Nucleus accumbens (tissue), 56 donors: Measurements from ENCODE around the gene GAB3.
"Not testable (repeated sequence)": the region's sequence is repeated elsewhere in the genome, so short reads cannot be mapped to it uniquely, and the experiment has no call there.

Source experiments
- DNase-seq, 56 donors: peaks; one replicate each; lab custom pipeline; 2025; lab: John Stamatoyannopoulos, UW

The GAB3 gene

GRCh38 chrX:154660541-154660940 is 90.3 kb downstream of the GAB3 start:
- DNase-seq: no peak

- DNase-seq: no peak
These were observed 91.9 kb downstream of the GAB3 start for GRCh38 chrX:154658957-154659356.

DNA sequence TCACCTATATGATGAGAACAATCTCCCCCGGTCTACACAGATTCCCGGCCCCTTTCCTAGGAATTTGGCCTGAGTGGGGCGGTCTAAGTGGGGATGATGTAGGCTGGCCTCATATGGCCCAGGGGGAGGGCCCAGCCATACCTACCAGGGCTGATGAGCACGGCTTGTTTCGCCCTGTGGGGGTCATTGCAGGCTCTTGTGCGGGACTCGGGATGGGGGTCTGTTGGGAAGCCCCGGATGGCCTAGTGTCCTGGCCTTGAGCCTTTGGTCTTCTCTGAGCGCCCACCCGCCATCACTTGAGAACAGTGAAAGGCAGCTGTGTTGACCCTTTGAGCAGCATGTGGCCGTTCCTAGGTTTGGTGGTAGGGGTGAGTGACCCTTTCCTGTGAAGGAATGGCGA is 92.7 kb downstream of the GAB3 start:
- no peak for DNase-seq

GRCh38 chrX:154657226-154657805 is 93.6 kb downstream of the GAB3 start:
- DNase-seq: no peak

- DNase-seq: no peak
These were observed 95.1 kb downstream of the GAB3 start for GRCh38 chrX:154655786-154656185.

GRCh38 chrX:154655346-154655745 is 95.5 kb downstream of the GAB3 start:
- no peak for DNase-seq

- no peak for DNase-seq
These were observed 96.0 kb downstream of the GAB3 start for GRCh38 chrX:154654925-154655324.

- DNase-seq: no peak
These were observed 96.5 kb downstream of the GAB3 start for GRCh38 chrX:154654372-154654771.

GRCh38 chrX:154653413-154653812 is 97.5 kb downstream of the GAB3 start, which contains the start of gene CTAG2:
Gene CTAG2, minus strand, starts transcription at chrX:154653579. Its CDS starts 64 bp downstream, at chrX:154653515.
- DNase-seq: not testable (repeated sequence)

- DNase-seq: no peak
These were observed 97.9 kb downstream of the GAB3 start for GRCh38 chrX:154653048-154653401.

- DNase-seq: no peak
These were observed 98.4 kb downstream of the GAB3 start for GRCh38 chrX:154652311-154653047.

DNA sequence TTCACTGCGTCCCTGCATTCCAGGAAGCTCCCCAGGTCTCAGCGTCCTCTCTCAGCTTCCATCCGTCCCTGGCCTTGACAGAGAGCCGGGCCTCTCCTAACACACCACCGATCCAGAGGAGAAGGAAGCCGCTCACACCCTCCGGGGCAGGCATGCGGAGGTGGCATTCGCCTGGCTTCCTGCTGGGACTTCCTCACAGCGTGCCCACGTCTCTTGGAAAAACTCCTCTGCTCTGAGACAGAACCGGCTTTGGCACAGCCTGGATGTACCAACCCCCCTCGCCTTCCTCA is 100.7 kb downstream of the GAB3 start:
- DNase-seq: no peak

GRCh38 chrX:154649503-154650220 is 101.2 kb downstream of the GAB3 start:
- DNase-seq: no peak

DNA sequence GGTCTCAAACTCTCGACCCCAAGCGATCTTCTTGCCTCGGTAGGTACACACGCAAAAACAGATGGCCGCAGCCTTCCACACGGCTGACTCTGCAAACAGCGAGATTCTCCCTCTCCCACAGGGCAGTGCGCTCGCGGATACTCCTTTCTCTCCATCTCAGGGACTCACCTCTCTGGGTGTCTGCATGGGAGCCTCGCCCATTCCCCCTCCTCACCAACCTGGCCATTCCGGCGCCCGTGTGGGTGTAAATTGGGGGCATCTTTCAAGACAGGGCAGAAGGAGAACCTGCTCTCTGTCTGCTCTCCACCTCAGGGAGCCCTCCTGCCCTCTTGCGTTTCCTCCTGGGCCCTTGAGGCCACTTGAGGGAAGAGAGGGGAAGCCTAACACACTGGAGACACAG is 101.9 kb downstream of the GAB3 start:
- DNase-seq: no peak

- DNase-seq: not testable (repeated sequence)
These were observed 105.0 kb downstream of the GAB3 start for GRCh38 chrX:154645745-154646378.

GRCh38 chrX:154643708-154644107 is 107.2 kb downstream of the GAB3 start:
- DNase-seq: not testable (repeated sequence)

- not testable (repeated sequence) for DNase-seq
These were observed 109.1 kb downstream of the GAB3 start for GRCh38 chrX:154641740-154642139.

- DNase-seq: not testable (repeated sequence)
These were observed 117.2 kb downstream of the GAB3 start for GRCh38 chrX:154633661-154634060.

- DNase-seq: not testable (repeated sequence)
These were observed 119.9 kb downstream of the GAB3 start for GRCh38 chrX:154630949-154631348.

DNA sequence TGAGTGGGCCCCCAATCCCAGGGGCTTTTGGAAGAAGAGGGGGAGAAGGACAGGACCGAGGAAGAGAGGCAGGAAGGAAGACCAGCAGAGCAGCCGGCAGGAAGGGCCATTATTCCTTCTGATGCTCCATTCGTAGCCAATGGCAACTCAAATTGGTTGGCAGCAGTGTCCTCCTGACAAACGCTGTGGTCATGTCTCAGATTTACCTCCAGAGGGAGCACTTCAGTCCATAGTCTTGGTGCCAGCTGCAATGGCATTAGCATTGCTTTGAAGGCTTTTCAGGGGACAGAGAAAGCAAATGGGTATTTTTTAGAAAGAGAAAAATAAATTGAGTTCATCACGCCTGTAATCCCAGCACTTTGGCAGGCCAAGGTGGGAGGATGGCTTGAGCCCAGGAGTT is 121.9 kb downstream of the GAB3 start:
- not testable (repeated sequence) for DNase-seq
